Iris pigment epithelial cell (primary cell): Measurements from ENCODE around the gene STUB1.
A peak's percentile ranks its signal among the peaks of the same experiment; 100 is the strongest.

Source experiments
- DNase-seq: peaks from one replicate; pipeline ENCODE4 v3.0.0-alpha.2; 2011; ENCODE audit warnings: low read depth

STUB1 gene

GRCh38 chr16:644556-644955 is 35.7 kb upstream of the STUB1 start:
- DNase-seq, result no peak

GRCh38 chr16:645852-646678 is 34.1 kb upstream of the STUB1 start:
- no peak for DNase-seq

GRCh38 chr16:646679-647172 is 33.5 kb upstream of the STUB1 start:
- no peak for DNase-seq

GRCh38 chr16:647173-647902 is 32.9 kb upstream of the STUB1 start:
- DNase-seq, result no peak

GRCh38 chr16:648071-648780 is 32.0 kb upstream of the STUB1 start:
- no peak for DNase-seq

- DNase-seq, result peak; percentile 89
Observed at GRCh38 chr16:648781-649589, 31.2 kb upstream of the STUB1 start, which contains the start of gene WDR90. Gene WDR90, plus strand, starts transcription at chr16:649365. Its CDS starts 52 bp downstream, at chr16:649417.

- no peak for DNase-seq
Observed at GRCh38 chr16:649631-650030, 30.6 kb upstream of the STUB1 start.

- no peak for DNase-seq
Observed at GRCh38 chr16:651844-652243, 28.4 kb upstream of the STUB1 start.

- DNase-seq, result no peak
Observed at GRCh38 chr16:652454-653305, 27.5 kb upstream of the STUB1 start.

GRCh38 chr16:654034-654433 is 26.2 kb upstream of the STUB1 start:
- DNase-seq, result no peak

GRCh38 chr16:657487-657886 is 22.7 kb upstream of the STUB1 start:
- no peak for DNase-seq

GRCh38 chr16:658679-659571 is 21.3 kb upstream of the STUB1 start:
- DNase-seq, result no peak

- DNase-seq, result no peak
Observed at GRCh38 chr16:659618-660017, 20.6 kb upstream of the STUB1 start.

GRCh38 chr16:660132-660458 is 20.1 kb upstream of the STUB1 start:
- DNase-seq, result no peak

- DNase-seq, result peak; percentile 82
Observed at GRCh38 chr16:660459-661183, 19.6 kb upstream of the STUB1 start.

- no peak for DNase-seq
Observed at GRCh38 chr16:661184-661821, 18.9 kb upstream of the STUB1 start.

GRCh38 chr16:662095-662494 is 18.1 kb upstream of the STUB1 start:
- no peak for DNase-seq

GRCh38 chr16:662597-662996 is 17.6 kb upstream of the STUB1 start:
- no peak for DNase-seq

- DNase-seq, result no peak
Observed at GRCh38 chr16:666572-666971, 13.6 kb upstream of the STUB1 start.
